ENCODE data around the gene SH2D2A.
A peak's percentile ranks its signal among the peaks of the same experiment; 100 is the strongest.

The SH2D2A gene

DNA sequence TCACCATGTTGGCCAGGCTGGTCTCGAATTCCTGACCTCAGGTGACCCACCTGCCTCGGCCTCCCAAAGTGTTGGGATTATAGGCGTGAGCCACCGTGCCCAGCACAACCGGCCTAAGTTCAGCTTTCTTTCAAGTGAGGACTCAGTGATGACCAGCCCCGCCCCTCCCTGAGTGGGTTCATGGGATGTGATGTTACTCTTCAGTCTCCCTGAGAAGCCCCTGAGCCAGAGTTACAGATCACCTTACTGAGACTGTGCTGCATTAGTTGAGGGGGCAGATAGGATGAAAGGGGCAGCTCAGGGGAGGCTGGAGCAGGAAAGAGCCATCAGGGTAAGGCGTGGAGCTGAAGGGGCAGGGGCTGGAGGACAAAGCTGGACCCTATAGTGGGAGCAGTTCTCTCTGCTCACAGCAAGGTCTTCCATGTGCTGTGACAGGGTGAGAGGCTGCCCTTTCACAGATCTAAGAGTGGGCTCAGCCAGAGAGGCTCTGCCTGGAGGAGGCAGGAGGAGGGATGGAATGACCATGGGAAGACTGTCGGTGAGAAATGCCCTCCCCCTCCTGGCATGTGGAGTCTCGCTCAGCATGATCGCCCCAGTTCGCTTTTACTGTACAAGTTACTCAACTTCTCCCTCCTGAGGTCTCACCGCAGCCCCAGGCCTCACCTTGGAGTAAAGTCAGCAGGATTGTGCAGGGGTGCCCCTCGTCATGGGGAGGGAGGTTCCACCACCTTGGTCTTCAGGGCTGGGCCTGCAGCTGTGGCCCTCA is 13.4 kb downstream of the SH2D2A start:
- DNase-seq (ENCODE audit: low spot score): no peak

GRCh38 chr1:156802421-156802935 is 14.2 kb downstream of the SH2D2A start:
- no peak for DNase-seq (ENCODE audit: low spot score)

GRCh38 chr1:156801409-156802121 is 15.1 kb downstream of the SH2D2A start:
- peak; percentile 78 for DNase-seq (ENCODE audit: low spot score)

DNA sequence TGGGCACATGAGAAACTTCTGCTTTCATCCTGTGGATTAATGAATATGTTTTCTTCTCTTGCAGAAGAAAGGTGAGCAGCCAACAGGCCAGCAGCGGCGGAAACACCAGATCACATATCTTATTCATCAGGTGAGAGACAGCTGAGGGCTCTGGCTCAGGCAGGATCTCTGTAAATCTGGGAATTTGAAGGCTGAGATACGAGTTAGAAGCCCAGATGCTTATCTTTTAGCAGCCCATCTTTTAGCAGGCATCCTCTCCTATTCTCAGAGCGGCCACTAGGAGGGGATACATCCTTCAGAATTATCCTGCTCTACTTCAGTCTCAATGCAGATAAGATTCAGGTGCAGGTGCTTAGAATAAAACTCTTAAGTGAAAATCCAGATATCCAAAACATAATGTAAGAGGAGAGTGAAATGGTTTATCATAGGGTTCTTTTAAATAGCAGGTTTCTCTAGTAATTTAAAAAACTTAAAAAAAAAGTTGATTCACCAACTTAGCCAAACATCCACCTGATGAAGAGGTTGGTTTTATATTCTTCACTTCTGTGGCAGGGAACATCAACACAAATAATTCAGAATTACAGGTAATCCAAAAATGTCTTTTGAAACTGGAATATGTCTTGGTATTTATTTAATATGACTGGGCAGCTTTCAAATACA is 19.3 kb downstream of the SH2D2A start:
- DNase-seq (ENCODE audit: low spot score): peak; percentile 65

GRCh38 chr1:156796340-156797097 is 20.1 kb downstream of the SH2D2A start:
- no peak for DNase-seq (ENCODE audit: low spot score)

DNA sequence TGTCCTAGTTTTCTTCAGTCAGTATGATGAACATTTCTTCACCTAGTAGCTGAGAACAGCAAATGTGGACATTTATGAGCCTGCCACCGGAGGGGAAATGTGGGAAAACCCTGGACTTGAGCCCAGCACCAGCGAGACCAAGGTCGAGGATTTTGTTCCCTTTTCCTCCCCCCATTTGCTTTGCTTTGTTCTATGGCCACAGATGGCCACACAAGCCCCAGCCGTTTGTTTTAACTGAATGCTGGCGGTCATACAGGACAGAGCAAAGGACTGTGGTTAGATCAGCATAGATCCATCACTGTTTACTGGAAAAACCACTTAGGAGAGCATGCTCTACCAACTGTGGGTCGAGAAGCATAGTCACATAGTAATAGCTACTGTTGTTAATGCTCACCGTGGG is 20.9 kb downstream of the SH2D2A start:
- DNase-seq (ENCODE audit: low spot score): no peak

- DNase-seq (ENCODE audit: low spot score): no peak
Observed at GRCh38 chr1:156795374-156795733, 21.3 kb downstream of the SH2D2A start.

DNA sequence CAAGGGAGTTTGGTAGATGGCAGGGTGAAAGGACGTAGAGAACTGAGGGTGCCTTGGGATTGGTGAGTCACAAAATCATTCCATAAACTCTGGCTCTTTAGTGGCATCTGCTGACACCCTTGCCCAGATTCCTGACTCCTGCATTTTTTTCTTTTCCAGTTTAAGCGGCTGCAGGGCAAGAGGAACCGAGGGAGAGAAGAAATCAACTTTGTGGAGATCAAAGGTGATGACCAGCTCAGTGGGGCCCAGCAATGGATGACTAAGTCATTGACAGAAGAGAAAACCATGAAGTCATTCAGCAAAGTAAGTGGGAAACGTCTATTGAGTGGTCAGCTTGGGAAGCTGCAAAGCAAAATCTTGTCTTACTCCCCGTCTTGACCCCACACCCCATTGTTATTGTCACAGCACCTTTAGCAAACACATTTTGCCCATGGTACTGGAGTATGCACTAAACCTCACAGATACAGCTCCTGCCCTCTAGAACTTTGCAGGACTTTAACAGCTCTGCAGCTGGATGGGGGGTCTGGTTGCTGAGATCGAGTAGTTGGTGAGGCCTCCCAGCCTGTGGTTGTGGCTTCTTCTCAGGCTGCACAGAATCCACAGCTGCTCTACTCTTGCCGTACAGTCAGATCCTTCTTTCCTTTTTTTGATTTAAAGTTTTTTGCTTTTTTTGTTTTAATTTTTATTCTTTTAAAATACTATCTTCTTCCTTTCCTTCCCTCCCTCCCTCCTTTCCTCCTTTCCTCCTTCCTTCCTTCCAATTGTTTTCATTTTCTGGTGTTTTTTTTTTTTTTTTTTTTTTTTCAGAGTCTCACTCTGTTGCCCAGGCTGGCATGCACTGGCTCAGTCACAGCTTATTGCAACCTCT is 21.9 kb downstream of the SH2D2A start:
- no peak for DNase-seq (ENCODE audit: low spot score)

GRCh38 chr1:156789621-156790318 is 26.9 kb downstream of the SH2D2A start:
- no peak for DNase-seq (ENCODE audit: low spot score)

DNA sequence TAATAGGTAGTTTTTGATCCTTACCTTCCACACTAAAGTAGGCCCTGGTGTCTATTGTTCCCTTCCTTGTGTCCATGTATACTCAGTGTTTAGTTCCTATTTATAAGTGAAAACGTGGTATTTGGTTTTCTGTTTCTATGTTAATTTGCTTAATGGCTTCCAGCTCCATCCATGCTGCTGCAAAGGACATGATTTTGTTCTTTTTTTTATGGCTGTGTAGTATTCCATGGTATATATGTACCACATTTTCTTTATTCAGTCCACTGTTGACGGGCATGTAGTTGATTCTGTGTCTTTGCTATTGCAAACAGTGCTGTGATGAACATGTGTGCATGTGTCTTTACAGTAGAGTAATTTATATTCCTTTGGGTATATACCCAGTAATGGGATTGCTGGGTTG is 28.5 kb downstream of the SH2D2A start:
- DNase-seq (ENCODE audit: low spot score): no peak

DNA sequence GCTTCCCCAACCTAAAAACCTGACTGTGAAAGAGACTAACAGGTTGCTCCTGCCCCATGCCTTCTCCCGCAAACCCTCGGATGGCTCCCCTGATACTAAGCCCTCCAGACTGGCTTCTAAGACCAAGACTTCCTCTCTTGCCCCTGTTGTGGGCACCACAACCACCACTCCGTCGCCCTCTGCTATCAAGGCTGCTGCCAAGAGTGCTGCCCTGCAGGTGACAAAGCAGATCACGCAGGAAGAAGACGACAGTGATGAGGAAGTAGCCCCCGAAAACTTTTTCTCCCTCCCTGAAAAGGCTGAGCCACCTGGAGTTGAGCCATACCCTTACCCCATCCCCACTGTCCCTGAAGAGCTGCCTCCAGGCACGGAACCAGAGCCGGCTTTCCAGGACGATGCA is 30.0 kb downstream of the SH2D2A start:
- no peak for DNase-seq (ENCODE audit: low spot score)

DNA sequence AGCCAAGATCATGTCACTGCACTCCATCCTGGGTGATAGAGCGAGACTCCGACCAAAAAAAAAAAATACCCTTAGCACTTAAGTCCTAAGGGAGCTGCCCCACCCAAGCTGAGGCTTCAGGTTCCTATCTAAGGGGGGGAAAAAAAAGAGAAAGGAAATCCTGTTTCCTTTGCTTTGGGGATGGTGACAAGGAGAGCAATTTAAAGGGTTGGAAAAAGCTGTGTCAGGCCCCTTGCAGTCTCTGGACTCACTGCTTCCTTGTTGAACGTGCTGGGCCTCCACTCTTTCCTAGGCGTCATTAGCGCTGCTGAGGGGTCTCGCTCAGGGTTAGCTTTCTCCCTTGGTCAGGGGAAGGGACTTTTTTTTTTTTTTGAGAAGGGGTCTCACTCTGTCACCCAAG is 31.2 kb downstream of the SH2D2A start:
- no peak for DNase-seq (ENCODE audit: low spot score)

GRCh38 chr1:156781585-156782186 is 35.0 kb downstream of the SH2D2A start:
- peak; percentile 57 for DNase-seq (ENCODE audit: low spot score)

DNA sequence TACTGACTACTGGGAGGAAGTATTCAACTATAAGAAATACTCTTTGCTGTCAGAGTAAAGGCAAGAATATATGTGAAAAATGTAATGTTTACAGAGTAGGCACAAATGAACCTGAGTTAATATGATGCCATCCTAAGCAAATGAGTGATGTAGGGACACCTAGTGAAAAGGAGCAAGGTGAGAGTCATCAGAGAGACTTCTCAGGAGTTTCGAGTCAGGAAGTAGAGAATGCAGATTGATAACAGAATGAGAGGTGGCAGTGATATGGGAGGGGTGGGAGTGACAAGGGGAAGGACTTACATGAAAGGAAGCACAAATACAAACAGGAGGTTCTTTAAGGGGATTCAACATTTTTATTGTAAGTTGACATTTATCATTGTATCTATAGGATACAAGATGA is 39.1 kb downstream of the SH2D2A start:
- DNase-seq (ENCODE audit: low spot score): no peak

GRCh38 chr1:156776942-156777341 is 39.7 kb downstream of the SH2D2A start:
- no peak for DNase-seq (ENCODE audit: low spot score)

- DNase-seq (ENCODE audit: low spot score): no peak
Observed at GRCh38 chr1:156775799-156776198, 40.8 kb downstream of the SH2D2A start.

DNA sequence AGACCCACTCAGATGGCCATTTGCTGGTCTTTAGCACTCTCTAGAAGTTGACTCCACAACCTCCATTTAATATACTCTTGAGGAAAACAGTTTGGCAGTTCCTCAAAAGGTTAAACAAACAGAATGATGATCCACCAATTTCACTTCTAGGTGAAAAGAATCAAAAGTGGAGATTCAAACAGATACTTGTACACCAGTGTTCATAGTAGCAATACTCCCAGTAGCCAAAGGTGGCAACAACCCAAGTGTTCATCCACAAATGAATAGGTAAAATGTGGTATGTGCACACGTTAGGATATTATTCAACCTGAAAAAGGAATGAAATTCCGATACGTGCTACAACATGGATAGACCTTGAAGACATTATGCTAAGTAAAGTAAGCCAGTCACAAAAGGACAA is 43.0 kb downstream of the SH2D2A start:
- no peak for DNase-seq (ENCODE audit: low spot score)

DNA sequence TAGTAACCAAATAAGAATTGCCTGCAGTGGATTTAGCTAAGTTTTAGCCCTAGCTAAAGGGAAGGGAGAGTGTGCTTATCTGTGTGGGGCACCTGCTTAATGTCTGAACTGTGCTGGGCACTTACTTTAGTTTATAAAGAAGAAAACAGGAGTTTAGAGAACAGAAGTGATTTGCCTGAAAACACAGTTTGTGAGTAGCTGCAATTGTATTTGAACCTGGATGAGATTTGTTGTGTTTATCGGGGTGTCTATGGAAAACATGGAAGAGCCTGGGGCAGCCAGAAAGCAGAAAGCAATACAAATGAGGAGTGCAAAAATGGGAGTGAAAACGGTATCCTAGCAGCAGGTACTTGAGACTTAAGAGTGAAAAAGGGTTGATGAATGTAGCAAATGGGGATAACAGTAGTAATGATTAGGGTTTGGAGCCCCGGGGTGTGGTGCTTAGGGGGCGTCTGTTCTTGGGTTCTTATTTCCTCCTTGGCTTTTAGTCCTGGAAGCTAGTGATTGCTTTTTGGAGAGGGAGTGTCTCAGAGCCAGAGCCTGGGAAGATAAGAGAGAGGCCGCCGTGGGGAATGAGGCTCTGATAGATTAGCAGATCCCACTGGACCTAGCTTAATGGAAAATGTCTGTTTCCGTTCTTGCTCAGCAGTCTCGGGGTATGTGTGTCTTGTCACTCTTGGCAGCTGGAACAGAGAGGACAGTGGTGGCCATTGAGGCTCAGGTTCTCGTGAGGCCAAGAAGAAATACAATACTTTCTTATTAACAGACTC is 43.7 kb downstream of the SH2D2A start:
- no peak for DNase-seq (ENCODE audit: low spot score)

- no peak for DNase-seq (ENCODE audit: low spot score)
Observed at GRCh38 chr1:156772222-156772621, 44.4 kb downstream of the SH2D2A start.
